Neural progenitor cell (in vitro differentiated cells): ENCODE data around the gene C1orf21.

ENCODE experiments used
- EZH2phosphoT487 ChIP-seq: fragments of 200-600 bp; sonication (generic); IDR thresholded peaks from 2 replicates; pipeline ENCODE4 v1.6.1; 2017; ENCODE audit warnings: antibody characterized with exemption
- TF ChIP-seq, protein P1 (sequence below): fragments of 200-600 bp; sonication (generic); IDR thresholded peaks from 2 replicates; pipeline ENCODE4 v1.5.1; 2017; ENCODE audit warnings: antibody characterized with exemption, mild to moderate bottlenecking

GRCh38 chr1:184623404-184623803, 236.6 kb downstream of the C1orf21 start:
- TF ChIP-seq, protein P1, sequence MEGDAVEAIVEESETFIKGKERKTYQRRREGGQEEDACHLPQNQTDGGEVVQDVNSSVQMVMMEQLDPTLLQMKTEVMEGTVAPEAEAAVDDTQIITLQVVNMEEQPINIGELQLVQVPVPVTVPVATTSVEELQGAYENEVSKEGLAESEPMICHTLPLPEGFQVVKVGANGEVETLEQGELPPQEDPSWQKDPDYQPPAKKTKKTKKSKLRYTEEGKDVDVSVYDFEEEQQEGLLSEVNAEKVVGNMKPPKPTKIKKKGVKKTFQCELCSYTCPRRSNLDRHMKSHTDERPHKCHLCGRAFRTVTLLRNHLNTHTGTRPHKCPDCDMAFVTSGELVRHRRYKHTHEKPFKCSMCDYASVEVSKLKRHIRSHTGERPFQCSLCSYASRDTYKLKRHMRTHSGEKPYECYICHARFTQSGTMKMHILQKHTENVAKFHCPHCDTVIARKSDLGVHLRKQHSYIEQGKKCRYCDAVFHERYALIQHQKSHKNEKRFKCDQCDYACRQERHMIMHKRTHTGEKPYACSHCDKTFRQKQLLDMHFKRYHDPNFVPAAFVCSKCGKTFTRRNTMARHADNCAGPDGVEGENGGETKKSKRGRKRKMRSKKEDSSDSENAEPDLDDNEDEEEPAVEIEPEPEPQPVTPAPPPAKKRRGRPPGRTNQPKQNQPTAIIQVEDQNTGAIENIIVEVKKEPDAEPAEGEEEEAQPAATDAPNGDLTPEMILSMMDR = no peak
- TF ChIP-seq EZH2phosphoT487 = no peak
